ENCODE results near the gene ANXA6. TPM values are rescaled to one million over a fixed set of nuclear protein-coding genes. Genes with fewer than 3 reads are reported as not detected.

The ANXA6 gene
- polyA plus RNA-seq, 3 donors = 60.6 to 124 (median 93.5) TPM

DNA sequence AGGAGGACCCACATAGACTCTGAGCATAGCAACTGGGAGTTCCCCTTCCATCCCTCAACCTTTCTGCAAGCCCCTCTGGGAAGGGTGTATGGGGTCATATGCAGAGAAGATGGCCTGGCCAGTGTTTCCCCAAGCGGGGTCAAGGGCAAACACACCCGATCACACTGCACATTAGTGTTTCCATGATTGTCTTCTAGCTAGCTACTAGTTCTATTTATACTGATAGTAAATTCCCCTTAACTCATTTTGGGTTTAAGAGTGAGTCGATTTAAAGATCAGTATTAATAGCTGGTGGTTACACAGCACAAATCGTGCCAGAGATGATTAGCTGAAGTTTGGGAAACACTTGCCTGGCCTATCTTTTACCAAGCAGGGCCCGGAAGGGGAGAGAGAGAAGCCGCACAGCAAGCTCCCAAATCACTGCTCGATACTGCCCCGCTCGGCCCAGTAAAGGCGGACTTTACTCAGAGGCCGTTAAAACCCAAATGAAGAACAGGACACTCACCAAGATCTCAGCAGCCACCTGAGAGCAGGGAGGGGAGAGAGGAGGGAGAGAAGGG, 47.4 kb downstream of the ANXA6 start:
- intact Hi-C loops (cut with micrococcal nuclease) = no loop called here
- Histone ChIP-seq H3K79me2 (ENCODE audit: insufficient read depth, low read length) (peaks cover 6% of the 10 kb centered on the region), H3K4me3 (replicated peaks in 1 of 3; ENCODE audit: low read depth in 2 of 3, low read length in 3 of 3) (no peak overlapping the region), H3K4me1 (ENCODE audit: control insufficient read depth in 1 of 2, insufficient read depth in 2 of 2, low read length in 2 of 2) (no peaks in the 10 kb centered on the region), H3K27me3 (ENCODE audit: control insufficient read depth in 2 of 2, insufficient read depth in 2 of 2, low read length in 2 of 2) (no peaks in the 10 kb centered on the region), H3K9ac (ENCODE audit: insufficient read depth, low read length, poor library complexity, severe bottlenecking) (no peak overlapping the region), H3K36me3 (replicated peaks in 1 of 2; ENCODE audit: control insufficient read depth in 1 of 2, insufficient read depth in 2 of 2, low read length in 2 of 2) (peaks cover 62 to 89% of the 10 kb centered on the region in 2 donors), H4K20me1 (ENCODE audit: insufficient read depth, low read length) (peaks cover 17% of the 10 kb centered on the region), H3K9me3 (replicated peaks in 1 of 2; ENCODE audit: control insufficient read depth in 1 of 2, insufficient read depth in 1 of 2, low read length in 2 of 2) (no peaks in the 10 kb centered on the region), H3K27ac (ENCODE audit: low read depth in 1 of 2, low read length in 2 of 2) (peak overlapping the region in 1 of 2 donors; percentile 51), H3K4me2 (replicated peaks; ENCODE audit: extremely low read depth, low read length, poor library complexity, severe bottlenecking) (no peak overlapping the region), H2AFZ (ENCODE audit: insufficient read depth, low read depth, low read length, poor library complexity, severe bottlenecking) (no peak overlapping the region)
- peaks cover 74 to 84% of the 10 kb centered on the region in 2 donors for H3K36me3 Mint-ChIP-seq
- TF ChIP-seq, protein P1, sequence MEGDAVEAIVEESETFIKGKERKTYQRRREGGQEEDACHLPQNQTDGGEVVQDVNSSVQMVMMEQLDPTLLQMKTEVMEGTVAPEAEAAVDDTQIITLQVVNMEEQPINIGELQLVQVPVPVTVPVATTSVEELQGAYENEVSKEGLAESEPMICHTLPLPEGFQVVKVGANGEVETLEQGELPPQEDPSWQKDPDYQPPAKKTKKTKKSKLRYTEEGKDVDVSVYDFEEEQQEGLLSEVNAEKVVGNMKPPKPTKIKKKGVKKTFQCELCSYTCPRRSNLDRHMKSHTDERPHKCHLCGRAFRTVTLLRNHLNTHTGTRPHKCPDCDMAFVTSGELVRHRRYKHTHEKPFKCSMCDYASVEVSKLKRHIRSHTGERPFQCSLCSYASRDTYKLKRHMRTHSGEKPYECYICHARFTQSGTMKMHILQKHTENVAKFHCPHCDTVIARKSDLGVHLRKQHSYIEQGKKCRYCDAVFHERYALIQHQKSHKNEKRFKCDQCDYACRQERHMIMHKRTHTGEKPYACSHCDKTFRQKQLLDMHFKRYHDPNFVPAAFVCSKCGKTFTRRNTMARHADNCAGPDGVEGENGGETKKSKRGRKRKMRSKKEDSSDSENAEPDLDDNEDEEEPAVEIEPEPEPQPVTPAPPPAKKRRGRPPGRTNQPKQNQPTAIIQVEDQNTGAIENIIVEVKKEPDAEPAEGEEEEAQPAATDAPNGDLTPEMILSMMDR (IDR thresholded peaks at IDR 0.05) = no peak
- no peaks in the 10 kb centered on the region for H3K9me3 Mint-ChIP-seq
- WGBS (ENCODE audit: insufficient coverage) = 97% methylated on average over 3 of the region's 11 CpGs
- no peaks in the 10 kb centered on the region for H3K27me3 Mint-ChIP-seq (ENCODE audit: low read depth in 3 of 3)
- peak overlapping the region in 4 of 7 donors; percentile 11 to 84 (median 34) for H3K27ac Mint-ChIP-seq
- DNase-seq = no peak
- H3K4me3 Mint-ChIP-seq = no peak overlapping the region
- peaks cover 6% of the 10 kb centered on the region for H3K4me1 Mint-ChIP-seq

DNA sequence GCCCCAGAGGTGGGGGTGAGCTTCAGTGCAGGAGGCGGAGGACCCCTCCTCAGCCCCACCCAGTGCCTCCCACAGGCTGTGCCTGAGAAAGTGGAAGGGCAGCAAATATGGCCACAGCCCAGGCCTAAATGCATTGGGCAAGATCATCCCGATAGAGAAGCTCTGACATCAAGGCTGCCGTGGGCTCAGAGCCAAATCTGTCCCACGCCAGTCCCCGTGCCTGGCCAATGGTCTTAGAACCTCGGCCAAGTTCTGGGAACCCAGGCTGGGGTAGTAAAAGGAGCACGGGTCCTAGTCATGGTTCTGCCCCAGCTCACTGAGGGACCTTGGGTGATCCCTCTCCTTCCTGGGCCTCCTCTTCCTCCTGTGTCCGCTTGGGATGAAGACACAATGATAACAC, 49.0 kb downstream of the ANXA6 start:
- H3K36me3 ChIP-seq (replicated peaks in 1 of 2; ENCODE audit: control insufficient read depth in 1 of 2, insufficient read depth in 2 of 2, low read length in 2 of 2) = peaks cover 78 to 99% of the 10 kb centered on the region in 2 donors
- H3K4me3 ChIP-seq (replicated peaks in 1 of 3; ENCODE audit: low read depth in 2 of 3, low read length in 3 of 3) = no peak overlapping the region
- no peak overlapping the region for H2AFZ ChIP-seq (ENCODE audit: insufficient read depth, low read depth, low read length, poor library complexity, severe bottlenecking)
- peaks cover 10% of the 10 kb centered on the region for H4K20me1 ChIP-seq (ENCODE audit: insufficient read depth, low read length)
- peaks cover 6% of the 10 kb centered on the region for H3K79me2 ChIP-seq (ENCODE audit: insufficient read depth, low read length)
- no peaks in the 10 kb centered on the region for H3K4me1 ChIP-seq (ENCODE audit: control insufficient read depth in 1 of 2, insufficient read depth in 2 of 2, low read length in 2 of 2)
- Mint-ChIP-seq H3K36me3 (peaks cover 81 to 92% of the 10 kb centered on the region in 2 donors), H3K27me3 (ENCODE audit: low read depth in 3 of 3) (no peaks in the 10 kb centered on the region), H3K9me3 (no peaks in the 10 kb centered on the region), H3K27ac (peak overlapping the region in 3 of 7 donors; percentile 29 to 62 (median 47)), H3K4me3 (no peak overlapping the region), H3K4me1 (no peaks in the 10 kb centered on the region)
- H3K4me2 ChIP-seq (replicated peaks; ENCODE audit: extremely low read depth, low read length, poor library complexity, severe bottlenecking) = no peak overlapping the region
- TF ChIP-seq, protein P1 (IDR thresholded peaks at IDR 0.05) = no peak
- intact Hi-C loops (cut with micrococcal nuclease) = no loop called here
- H3K27me3 ChIP-seq (ENCODE audit: control insufficient read depth in 2 of 2, insufficient read depth in 2 of 2, low read length in 2 of 2) = no peaks in the 10 kb centered on the region
- DNase-seq = no peak
- H3K9me3 ChIP-seq (replicated peaks in 1 of 2; ENCODE audit: control insufficient read depth in 1 of 2, insufficient read depth in 1 of 2, low read length in 2 of 2) = no peaks in the 10 kb centered on the region
- 92% methylated on average over 7 of the region's 8 CpGs for WGBS (ENCODE audit: insufficient coverage)
- H3K27ac ChIP-seq (ENCODE audit: low read depth in 1 of 2, low read length in 2 of 2) = peak overlapping the region in 1 of 2 donors; percentile 37
- no peak overlapping the region for H3K9ac ChIP-seq (ENCODE audit: insufficient read depth, low read length, poor library complexity, severe bottlenecking)

Measured in CD14-positive monocyte (primary cell).